GM23338 (cell line): ENCODE results near the gene MAD1L1. TPM values are rescaled to one million over a fixed set of nuclear protein-coding genes. Genes with fewer than 3 reads are reported as not detected.

Source experiments
- ATAC-seq: fragments of 200-7000 bp; cut with Tn5 transposase; 3 replicates; pipeline ENCODE4 v1.9.1; 2020
- DNase-seq: peaks from one replicate; pipeline ENCODE4 v3.0.0-alpha.2; 2015; ENCODE audit warnings: low spot score
- H2AFZ ChIP-seq: fragments of 200-600 bp; sonication (generic); 2 replicates; pipeline ENCODE4 v1.8.0; 2016; ENCODE audit warnings: antibody characterized with exemption, mild to moderate bottlenecking, moderate library complexity
- H3F3A ChIP-seq: fragments of 200-600 bp; sonication (generic); replicated peaks from 2 replicates; pipeline ENCODE4 v1.8.0; 2017; ENCODE audit warnings: antibody characterized with exemption, mixed run types, low read depth
- H3K27ac ChIP-seq: fragments of 200-600 bp; sonication (generic); 2 replicates; pipeline ENCODE4 v1.6.1; 2016; ENCODE audit warnings: low read depth
- H3K27me3 ChIP-seq: fragments of 200-600 bp; sonication (generic); 2 replicates; pipeline ENCODE4 v1.8.0; 2016; ENCODE audit warnings: mild to moderate bottlenecking, mixed run types, moderate library complexity; ENCODE audit not compliant: insufficient read depth
- H3K36me3 ChIP-seq: fragments of 200-600 bp; sonication (generic); 2 replicates; pipeline ENCODE4 v1.8.0; 2016; ENCODE audit warnings: mild to moderate bottlenecking; ENCODE audit not compliant: insufficient read depth
- H3K4me1 ChIP-seq: fragments of 200-600 bp; sonication (generic); 2 replicates; pipeline ENCODE4 v1.8.0; 2016; ENCODE audit warnings: mild to moderate bottlenecking, moderate library complexity; ENCODE audit not compliant: insufficient read depth
- H3K4me2 ChIP-seq: fragments of 200-600 bp; sonication (generic); 2 replicates; pipeline ENCODE4 v1.7.1; 2017; ENCODE audit warnings: mixed run types
- H3K4me3 ChIP-seq: fragments of 200-600 bp; sonication (generic); 2 replicates; pipeline ENCODE4 v1.6.1; 2016; ENCODE audit warnings: mixed run types
- H3K79me2 ChIP-seq: fragments of 200-600 bp; sonication (generic); replicated peaks from 2 replicates; pipeline ENCODE4 v1.8.0; 2017; ENCODE audit warnings: mild to moderate bottlenecking; ENCODE audit not compliant: insufficient read depth
- H3K9me2 ChIP-seq: fragments of 200-600 bp; sonication (generic); 2 replicates; pipeline ENCODE4 v1.8.0; 2017; ENCODE audit not compliant: insufficient read depth
- H4K20me1 ChIP-seq: fragments of 200-600 bp; sonication (generic); replicated peaks from 2 replicates; pipeline ENCODE4 v1.8.0; 2017; ENCODE audit warnings: mild to moderate bottlenecking; ENCODE audit not compliant: insufficient read depth
- H3K27ac Mint-ChIP-seq: 2 replicates; pipeline ENCODE4 v1.8.0; 2020; ENCODE audit warnings: inconsistent platforms, mild to moderate bottlenecking, moderate library complexity, mixed read lengths
- H3K27me3 Mint-ChIP-seq: 3 replicates; pipeline ENCODE4 v1.8.0; 2022; ENCODE audit warnings: low read depth, mild to moderate bottlenecking, moderate library complexity, mixed read lengths, inconsistent platforms; ENCODE audit not compliant: insufficient read depth, poor library complexity
- H3K36me3 Mint-ChIP-seq: 3 replicates; pipeline ENCODE4 v1.8.0; 2021; ENCODE audit warnings: low read depth, mild to moderate bottlenecking, inconsistent platforms, moderate library complexity, mixed read lengths
- H3K4me1 Mint-ChIP-seq: 3 replicates; pipeline ENCODE4 v1.8.0; 2020; ENCODE audit warnings: mild to moderate bottlenecking, inconsistent platforms, mixed read lengths
- H3K4me3 Mint-ChIP-seq: 3 replicates; pipeline ENCODE4 v1.8.0; 2021; ENCODE audit warnings: moderate library complexity, mild to moderate bottlenecking, inconsistent platforms, mixed read lengths
- H3K9me3 Mint-ChIP-seq: 3 replicates; pipeline ENCODE4 v1.8.0; 2020; ENCODE audit warnings: moderate library complexity, mild to moderate bottlenecking, inconsistent platforms, mixed read lengths
- CREB1 ChIP-seq: fragments of 250-450 bp; sonication (Bioruptor Pico); IDR thresholded peaks from 2 replicates; pipeline ENCODE4 v1.5.0; 2020; ENCODE audit warnings: low read depth, mild to moderate bottlenecking, moderate library complexity
- EZH2 ChIP-seq: fragments of 200-600 bp; sonication (generic); IDR thresholded peaks from one replicate; pipeline ENCODE4 v1.8.0; 2017; ENCODE audit warnings: antibody characterized with exemption, mild to moderate bottlenecking, low read depth; ENCODE audit not compliant: unreplicated experiment
- EZH2phosphoT487 ChIP-seq: fragments of 200-600 bp; sonication (generic); IDR thresholded peaks from one replicate; pipeline ENCODE4 v1.8.1; 2018; ENCODE audit warnings: antibody characterized with exemption; ENCODE audit not compliant: unreplicated experiment
- JUNB ChIP-seq: IDR thresholded peaks from one replicate; pipeline ENCODE4 v1.6.1; 2016; ENCODE audit warnings: antibody characterized with exemption; ENCODE audit not compliant: unreplicated experiment
- NANOG ChIP-seq: IDR thresholded peaks from 2 replicates; pipeline ENCODE4 v1.6.1; 2016; ENCODE audit warnings: antibody characterized with exemption, borderline replicate concordance
- STAT1 ChIP-seq: IDR thresholded peaks from one replicate; pipeline ENCODE4 v1.6.1; 2016; ENCODE audit warnings: antibody characterized with exemption; ENCODE audit not compliant: unreplicated experiment
- ZNF114 ChIP-seq: fragments of 250-450 bp; sonication (Bioruptor Pico); IDR thresholded peaks from 2 replicates; pipeline ENCODE4 v1.5.0; 2020; ENCODE audit warnings: mild to moderate bottlenecking, moderate library complexity
- ZNF331 ChIP-seq: fragments of 250-450 bp; sonication (Bioruptor Pico); IDR thresholded peaks from 2 replicates; pipeline ENCODE4 v1.5.0; 2020; ENCODE audit warnings: low read depth, mild to moderate bottlenecking, moderate library complexity
- polyA plus RNA-seq: library from polyadenylated mRNA; unstranded; fragments of >200 nt; fragmentation: Nextera tagmentation; extraction: Ambion mirVana; gene quantifications from 2 replicates; pipeline ENCODE4 v1.2.1, GENCODE V29; 2016
- total RNA-seq: library from RNA; depleted of rRNA; stranded (reverse); fragments of >200 nt; shearing (Covaris generic); gene quantifications from 2 replicates; pipeline ENCODE4 v1.2.3, GENCODE V29; 2014
- TF ChIP-seq, protein P1 (sequence below), 2 experiments: fragments of 200-600 bp in 1 of 2; sonication (generic) in 1 of 2; conservative IDR thresholded peaks; 2 replicates each; pipeline versions ENCODE4 v1.5.1 to v1.6.1; 2016 to 2017; ENCODE audit warnings: antibody characterized with exemption in 2 of 2, low read depth in 2 of 2, mild to moderate bottlenecking in 2 of 2, moderate library complexity in 1 of 2
- TF ChIP-seq, protein P2 (sequence below): fragments of 250-450 bp; sonication (Bioruptor Pico); IDR thresholded peaks from 2 replicates; pipeline ENCODE4 v1.5.0; 2020; ENCODE audit warnings: mild to moderate bottlenecking, moderate library complexity

The MAD1L1 gene
- total and polyA plus RNA-seq, 2 experiments from 2014 or later, result 40.3 to 59.3 TPM

DNA sequence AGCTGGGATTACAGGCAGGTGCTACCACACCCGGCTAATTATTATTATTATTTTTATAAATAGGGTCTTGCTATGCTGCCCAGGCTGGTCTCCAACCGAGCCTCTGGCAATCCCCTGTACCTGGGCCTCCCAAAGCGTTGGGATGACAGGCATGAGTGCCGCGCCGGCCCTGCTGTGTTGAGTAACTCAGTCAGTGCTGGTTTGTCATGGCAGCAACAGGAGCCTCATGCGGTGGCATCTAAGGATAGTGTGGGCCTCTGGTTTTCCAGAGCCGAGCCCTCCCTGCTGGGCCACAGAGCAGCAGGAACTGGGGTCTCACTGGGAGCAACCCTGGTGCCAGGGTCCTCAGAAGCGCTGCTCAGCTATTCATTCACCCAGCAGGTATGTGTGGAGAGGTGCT is 318.0 kb downstream of the MAD1L1 start:
- Histone ChIP-seq H3K4me3 (no peak overlapping the region), H3K4me2 (no peak overlapping the region), H3K27me3 (no peaks in the 10 kb centered on the region), H3K9me2 (no peaks in the 10 kb centered on the region), H3K4me1 (no peaks in the 10 kb centered on the region), H4K20me1 (no peaks in the 10 kb centered on the region), H3K79me2 (no peaks in the 10 kb centered on the region), H3K27ac (no peak overlapping the region), H3K36me3 (no peaks in the 10 kb centered on the region), H3F3A (no peaks in the 10 kb centered on the region), H2AFZ (no peak overlapping the region)
- Mint-ChIP-seq H3K4me3 (no peak overlapping the region), H3K4me1 (peaks cover 7% of the 10 kb centered on the region), H3K9me3 (no peaks in the 10 kb centered on the region; the same call in 2 of the 3 replicates), H3K27me3 (peaks cover 5% of the 10 kb centered on the region), H3K36me3 (no peaks in the 10 kb centered on the region), H3K27ac (no peak overlapping the region)
- no peak for DNase-seq
- ATAC-seq, result no peak
- no peak for TF ChIP-seq ZNF331 (CRISPR knock-in tag)
- no peak for TF ChIP-seq JUNB
- no peak for TF ChIP-seq ZNF114 (CRISPR knock-in tag)
- TF ChIP-seq EZH2phosphoT487, result no peak
- TF ChIP-seq CREB1 (CRISPR knock-in tag), result no peak
- TF ChIP-seq, protein P1, sequence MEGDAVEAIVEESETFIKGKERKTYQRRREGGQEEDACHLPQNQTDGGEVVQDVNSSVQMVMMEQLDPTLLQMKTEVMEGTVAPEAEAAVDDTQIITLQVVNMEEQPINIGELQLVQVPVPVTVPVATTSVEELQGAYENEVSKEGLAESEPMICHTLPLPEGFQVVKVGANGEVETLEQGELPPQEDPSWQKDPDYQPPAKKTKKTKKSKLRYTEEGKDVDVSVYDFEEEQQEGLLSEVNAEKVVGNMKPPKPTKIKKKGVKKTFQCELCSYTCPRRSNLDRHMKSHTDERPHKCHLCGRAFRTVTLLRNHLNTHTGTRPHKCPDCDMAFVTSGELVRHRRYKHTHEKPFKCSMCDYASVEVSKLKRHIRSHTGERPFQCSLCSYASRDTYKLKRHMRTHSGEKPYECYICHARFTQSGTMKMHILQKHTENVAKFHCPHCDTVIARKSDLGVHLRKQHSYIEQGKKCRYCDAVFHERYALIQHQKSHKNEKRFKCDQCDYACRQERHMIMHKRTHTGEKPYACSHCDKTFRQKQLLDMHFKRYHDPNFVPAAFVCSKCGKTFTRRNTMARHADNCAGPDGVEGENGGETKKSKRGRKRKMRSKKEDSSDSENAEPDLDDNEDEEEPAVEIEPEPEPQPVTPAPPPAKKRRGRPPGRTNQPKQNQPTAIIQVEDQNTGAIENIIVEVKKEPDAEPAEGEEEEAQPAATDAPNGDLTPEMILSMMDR (conservative IDR thresholded peaks at IDR 0.05; ENCODE audit: low read depth in 2 of 2), result no peak
- TF ChIP-seq, protein P2, sequence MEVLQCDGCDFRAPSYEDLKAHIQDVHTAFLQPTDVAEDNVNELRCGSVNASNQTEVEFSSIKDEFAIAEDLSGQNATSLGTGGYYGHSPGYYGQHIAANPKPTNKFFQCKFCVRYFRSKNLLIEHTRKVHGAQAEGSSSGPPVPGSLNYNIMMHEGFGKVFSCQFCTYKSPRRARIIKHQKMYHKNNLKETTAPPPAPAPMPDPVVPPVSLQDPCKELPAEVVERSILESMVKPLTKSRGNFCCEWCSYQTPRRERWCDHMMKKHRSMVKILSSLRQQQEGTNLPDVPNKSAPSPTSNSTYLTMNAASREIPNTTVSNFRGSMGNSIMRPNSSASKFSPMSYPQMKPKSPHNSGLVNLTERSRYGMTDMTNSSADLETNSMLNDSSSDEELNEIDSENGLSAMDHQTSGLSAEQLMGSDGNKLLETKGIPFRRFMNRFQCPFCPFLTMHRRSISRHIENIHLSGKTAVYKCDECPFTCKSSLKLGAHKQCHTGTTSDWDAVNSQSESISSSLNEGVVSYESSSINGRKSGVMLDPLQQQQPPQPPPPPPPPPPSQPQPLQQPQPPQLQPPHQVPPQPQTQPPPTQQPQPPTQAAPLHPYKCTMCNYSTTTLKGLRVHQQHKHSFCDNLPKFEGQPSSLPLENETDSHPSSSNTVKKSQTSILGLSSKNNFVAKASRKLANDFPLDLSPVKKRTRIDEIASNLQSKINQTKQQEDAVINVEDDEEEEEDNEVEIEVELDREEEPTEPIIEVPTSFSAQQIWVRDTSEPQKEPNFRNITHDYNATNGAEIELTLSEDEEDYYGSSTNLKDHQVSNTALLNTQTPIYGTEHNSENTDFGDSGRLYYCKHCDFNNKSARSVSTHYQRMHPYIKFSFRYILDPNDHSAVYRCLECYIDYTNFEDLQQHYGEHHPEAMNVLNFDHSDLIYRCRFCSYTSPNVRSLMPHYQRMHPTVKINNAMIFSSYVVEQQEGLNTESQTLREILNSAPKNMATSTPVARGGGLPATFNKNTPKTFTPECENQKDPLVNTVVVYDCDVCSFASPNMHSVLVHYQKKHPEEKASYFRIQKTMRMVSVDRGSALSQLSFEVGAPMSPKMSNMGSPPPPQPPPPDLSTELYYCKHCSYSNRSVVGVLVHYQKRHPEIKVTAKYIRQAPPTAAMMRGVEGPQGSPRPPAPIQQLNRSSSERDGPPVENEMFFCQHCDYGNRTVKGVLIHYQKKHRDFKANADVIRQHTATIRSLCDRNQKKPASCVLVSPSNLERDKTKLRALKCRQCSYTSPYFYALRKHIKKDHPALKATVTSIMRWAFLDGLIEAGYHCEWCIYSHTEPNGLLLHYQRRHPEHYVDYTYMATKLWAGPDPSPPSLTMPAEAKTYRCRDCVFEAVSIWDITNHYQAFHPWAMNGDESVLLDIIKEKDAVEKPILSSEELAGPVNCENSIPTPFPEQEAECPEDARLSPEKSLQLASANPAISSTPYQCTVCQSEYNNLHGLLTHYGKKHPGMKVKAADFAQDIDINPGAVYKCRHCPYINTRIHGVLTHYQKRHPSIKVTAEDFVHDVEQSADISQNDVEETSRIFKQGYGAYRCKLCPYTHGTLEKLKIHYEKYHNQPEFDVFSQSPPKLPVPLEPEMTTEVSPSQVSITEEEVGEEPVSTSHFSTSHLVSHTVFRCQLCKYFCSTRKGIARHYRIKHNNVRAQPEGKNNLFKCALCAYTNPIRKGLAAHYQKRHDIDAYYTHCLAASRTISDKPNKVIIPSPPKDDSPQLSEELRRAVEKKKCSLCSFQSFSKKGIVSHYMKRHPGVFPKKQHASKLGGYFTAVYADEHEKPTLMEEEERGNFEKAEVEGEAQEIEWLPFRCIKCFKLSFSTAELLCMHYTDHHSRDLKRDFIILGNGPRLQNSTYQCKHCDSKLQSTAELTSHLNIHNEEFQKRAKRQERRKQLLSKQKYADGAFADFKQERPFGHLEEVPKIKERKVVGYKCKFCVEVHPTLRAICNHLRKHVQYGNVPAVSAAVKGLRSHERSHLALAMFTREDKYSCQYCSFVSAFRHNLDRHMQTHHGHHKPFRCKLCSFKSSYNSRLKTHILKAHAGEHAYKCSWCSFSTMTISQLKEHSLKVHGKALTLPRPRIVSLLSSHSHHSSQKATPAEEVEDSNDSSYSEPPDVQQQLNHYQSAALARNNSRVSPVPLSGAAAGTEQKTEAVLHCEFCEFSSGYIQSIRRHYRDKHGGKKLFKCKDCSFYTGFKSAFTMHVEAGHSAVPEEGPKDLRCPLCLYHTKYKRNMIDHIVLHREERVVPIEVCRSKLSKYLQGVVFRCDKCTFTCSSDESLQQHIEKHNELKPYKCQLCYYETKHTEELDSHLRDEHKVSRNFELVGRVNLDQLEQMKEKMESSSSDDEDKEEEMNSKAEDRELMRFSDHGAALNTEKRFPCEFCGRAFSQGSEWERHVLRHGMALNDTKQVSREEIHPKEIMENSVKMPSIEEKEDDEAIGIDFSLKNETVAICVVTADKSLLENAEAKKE, result no peak
- no peak for TF ChIP-seq NANOG
- no peak for TF ChIP-seq EZH2
- TF ChIP-seq STAT1, result no peak
